Measurements from ENCODE around the gene PTPRE. TPM values are rescaled to one million over a fixed set of nuclear protein-coding genes. Genes with fewer than 3 reads are reported as not detected.

The PTPRE gene
- total RNA-seq, 3 donors from 2014 or later (not counting 1 experiment from before 2014, with no cell fraction given), result 274 to 280 (median 275) TPM

GRCh38 chr10:128066870-128067382, 160.0 kb downstream of the PTPRE start:
- no peaks in the 10 kb centered on the region for H3K27me3 ChIP-seq (ENCODE audit: control insufficient read depth, insufficient read depth, low read length)
- Mint-ChIP-seq H3K4me1 (peaks cover 66 to 70% of the 10 kb centered on the region in 2 donors), H3K9me3 (no peaks in the 10 kb centered on the region), H3K36me3 (peaks cover 15% of the 10 kb centered on the region), H3K27ac (peak overlapping the region; percentile 88), H3K27me3 (ENCODE audit: low read depth in 2 of 2) (no peaks in the 10 kb centered on the region), H3K4me3 (peak overlapping the region; percentile 73)
- intact Hi-C loops (cut with micrococcal nuclease), result no loop called here
- WGBS (ENCODE audit: insufficient coverage), result 89% methylated on average over 13 of the region's 13 CpGs
- DNase-seq (peak in 1 of 2 donors; percentile 15), ATAC-seq (no peak)
- H3K27ac ChIP-seq (ENCODE audit: low read length), result no peak overlapping the region
- H3K4me1 ChIP-seq (ENCODE audit: control insufficient read depth, insufficient read depth, low read length), result peaks cover 74% of the 10 kb centered on the region
- no peaks in the 10 kb centered on the region for H3K9me3 ChIP-seq (ENCODE audit: control insufficient read depth, insufficient read depth, low read length)
- H3K36me3 ChIP-seq (ENCODE audit: control insufficient read depth, insufficient read depth, low read length), result peaks cover 73% of the 10 kb centered on the region
- no peak overlapping the region for H3K4me3 ChIP-seq (ENCODE audit: low read length)
- no peak for TF ChIP-seq CTCF (IDR thresholded peaks at IDR 0.05)

- peaks cover 67% of the 10 kb centered on the region for H3K4me1 ChIP-seq (ENCODE audit: control insufficient read depth, insufficient read depth, low read length)
- H3K27me3 ChIP-seq (ENCODE audit: control insufficient read depth, insufficient read depth, low read length), result no peaks in the 10 kb centered on the region
- no peaks in the 10 kb centered on the region for H3K9me3 Mint-ChIP-seq
- H3K9me3 ChIP-seq (ENCODE audit: control insufficient read depth, insufficient read depth, low read length), result no peaks in the 10 kb centered on the region
- H3K27ac ChIP-seq (ENCODE audit: low read length), result no peak overlapping the region
- H3K27ac Mint-ChIP-seq, result peak overlapping the region; percentile 88
- ATAC-seq, result no peak
- H3K4me1 Mint-ChIP-seq, result peaks cover 61 to 65% of the 10 kb centered on the region in 2 donors
- H3K27me3 Mint-ChIP-seq (ENCODE audit: low read depth in 2 of 2), result no peaks in the 10 kb centered on the region
- no peak overlapping the region for H3K4me3 ChIP-seq (ENCODE audit: low read length)
- intact Hi-C loops (cut with micrococcal nuclease), result loop anchor here (2.0 kb wide), 1 partner anchor 161 kb away; the partner anchor contains the start of gene PTPRE
- peak overlapping the region; percentile 73 for H3K4me3 Mint-ChIP-seq
- TF ChIP-seq CTCF (IDR thresholded peaks at IDR 0.05), result no peak
- peaks cover 75% of the 10 kb centered on the region for H3K36me3 ChIP-seq (ENCODE audit: control insufficient read depth, insufficient read depth, low read length)
- 95% methylated on average over 25 of the region's 25 CpGs for WGBS (ENCODE audit: insufficient coverage)
- DNase-seq, result peak in 1 of 2 donors; percentile 18
- H3K36me3 Mint-ChIP-seq, result peaks cover 15% of the 10 kb centered on the region
Observed at GRCh38 chr10:128067691-128068397, 160.9 kb downstream of the PTPRE start.

- H3K27ac ChIP-seq (ENCODE audit: low read length), result no peak overlapping the region
Observed at GRCh38 chr10:128068398-128069285, 161.7 kb downstream of the PTPRE start.

More at GRCh38 chr10:128068398-128069285, 161.7 kb downstream of the PTPRE start:
- ATAC-seq (no peak), DNase-seq (no peak)
- TF ChIP-seq CTCF (IDR thresholded peaks at IDR 0.05), result no peak
- Mint-ChIP-seq H3K27me3 (ENCODE audit: low read depth in 2 of 2) (no peaks in the 10 kb centered on the region), H3K27ac (peak overlapping the region; percentile 61 to 88), H3K9me3 (no peaks in the 10 kb centered on the region), H3K36me3 (peaks cover 19% of the 10 kb centered on the region), H3K4me1 (peaks cover 61 to 65% of the 10 kb centered on the region in 2 donors), H3K4me3 (peak overlapping the region; percentile 42)
- Histone ChIP-seq H3K4me1 (ENCODE audit: control insufficient read depth, insufficient read depth, low read length) (peaks cover 65% of the 10 kb centered on the region), H3K36me3 (ENCODE audit: control insufficient read depth, insufficient read depth, low read length) (peaks cover 83% of the 10 kb centered on the region), H3K9me3 (ENCODE audit: control insufficient read depth, insufficient read depth, low read length) (no peaks in the 10 kb centered on the region), H3K27me3 (ENCODE audit: control insufficient read depth, insufficient read depth, low read length) (no peaks in the 10 kb centered on the region), H3K4me3 (ENCODE audit: low read length) (no peak overlapping the region)
- intact Hi-C loops (cut with micrococcal nuclease), result loop anchor here (1.0 to 2.0 kb wide), 2 partner anchors 33 to 162 kb away; partner anchors contain the start of gene PTPRE
- WGBS (ENCODE audit: insufficient coverage), result 94% methylated on average over 18 of the region's 19 CpGs
